ENCODE results near the gene AUNIP.

The AUNIP gene

GRCh38 chr1:25815208-25816111, 43.8 kb downstream of the AUNIP start:
- H3K4me3 ChIP-seq (ENCODE audit: low read depth, low read length): no peak overlapping the region
- TF ChIP-seq CTCF (conservative IDR thresholded peaks at IDR 0.05; ENCODE audit: low read depth, low read length): no peak
- DNase-seq (ENCODE audit: low read depth): no peak

- TF ChIP-seq CTCF (conservative IDR thresholded peaks at IDR 0.05; ENCODE audit: low read depth, low read length): no peak
- no peak for DNase-seq (ENCODE audit: low read depth)
- no peak overlapping the region for H3K4me3 ChIP-seq (ENCODE audit: low read depth, low read length)
Observed at GRCh38 chr1:25814549-25815087, 44.6 kb downstream of the AUNIP start.

GRCh38 chr1:25813734-25814471, 45.4 kb downstream of the AUNIP start:
- peak; percentile 4 for TF ChIP-seq CTCF (conservative IDR thresholded peaks at IDR 0.05; ENCODE audit: low read depth, low read length)
- no peak overlapping the region for H3K4me3 ChIP-seq (ENCODE audit: low read depth, low read length)
- no peak for DNase-seq (ENCODE audit: low read depth)

- H3K4me3 ChIP-seq (ENCODE audit: low read depth, low read length): no peak overlapping the region
- no peak for TF ChIP-seq CTCF (conservative IDR thresholded peaks at IDR 0.05; ENCODE audit: low read depth, low read length)
- DNase-seq (ENCODE audit: low read depth): no peak
Observed at GRCh38 chr1:25813071-25813733, 46.1 kb downstream of the AUNIP start.

- H3K4me3 ChIP-seq (ENCODE audit: low read depth, low read length): no peak overlapping the region
- DNase-seq (ENCODE audit: low read depth): no peak
- TF ChIP-seq CTCF (conservative IDR thresholded peaks at IDR 0.05; ENCODE audit: low read depth, low read length): no peak
Observed at GRCh38 chr1:25811384-25812082, 47.7 kb downstream of the AUNIP start.

All from choroid plexus epithelial cell (primary cell).